ENCODE measurements around the gene DNAJC5G.

- TF ChIP-seq CTCF (conservative IDR thresholded peaks at IDR 0.05 in 1 of 2, IDR thresholded peaks at IDR 0.05 in 1 of 2; ENCODE audit: extremely low read depth in 1 of 2, insufficient read depth in 1 of 2, low read depth in 1 of 2, low read length in 2 of 2) (no peak), EZH2 (IDR thresholded peaks at IDR 0.05; ENCODE audit: borderline replicate concordance, low read length) (no peak)
These were observed 9.7 kb upstream of the DNAJC5G start for GRCh38 chr2:27265536-27265870.

Data from mammary epithelial cell (primary cell).